Non-pigmented ciliary epithelial cell (primary cell): ENCODE data around the gene NUSAP1.
A peak's percentile ranks its signal among the peaks of the same experiment; 100 is the strongest.
"Not testable (repeated sequence)": the region's sequence is repeated elsewhere in the genome, so short reads cannot be mapped to it uniquely, and the experiment has no call there.

ENCODE experiments used
- DNase-seq: peaks from one replicate; pipeline ENCODE4 v3.0.0-alpha.2; 2010; ENCODE audit warnings: low read depth

Gene NUSAP1

GRCh38 chr15:41416128-41416741 is 83.6 kb downstream of the NUSAP1 start:
- no peak for DNase-seq

DNA sequence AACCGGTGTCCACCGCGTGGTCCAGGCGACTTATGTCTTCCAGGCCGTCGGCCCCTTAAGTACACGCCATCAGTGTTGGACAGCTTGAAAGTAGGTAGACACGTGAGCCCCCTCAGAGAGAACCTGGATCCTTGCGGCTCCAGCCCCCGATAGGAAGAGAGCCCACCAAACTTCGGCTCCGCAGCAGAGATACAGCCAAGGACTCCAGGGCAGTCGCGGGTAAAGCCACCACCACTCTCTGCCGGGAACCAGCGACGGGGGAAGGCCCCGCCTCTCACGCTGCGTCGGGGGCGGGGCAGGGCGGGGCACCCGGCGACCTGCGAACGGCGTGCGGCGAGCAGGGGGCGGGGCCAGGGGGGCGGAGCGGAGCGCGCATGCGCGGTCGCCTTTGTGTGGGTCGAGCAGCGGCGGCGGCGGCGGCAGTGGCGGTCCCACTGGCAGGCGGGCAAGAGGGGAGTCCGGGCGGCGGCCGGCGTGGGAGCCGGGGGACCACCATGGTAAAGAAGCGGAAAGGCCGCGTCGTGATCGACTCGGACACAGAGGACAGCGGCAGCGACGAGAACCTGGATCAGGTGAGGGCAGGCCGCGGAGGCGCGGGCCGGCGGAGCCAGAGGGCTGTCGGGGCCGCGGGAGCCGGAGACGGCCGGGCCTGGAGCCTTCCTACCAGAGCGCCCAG is 84.2 kb downstream of the NUSAP1 start, which contains the start of gene RTF1:
RTF1 (plus strand) TSS at position 354 of the 676 bp plus-strand sequence; CDS start at position 375, 21 bp downstream.
- peak; percentile 32 for DNase-seq

GRCh38 chr15:41417418-41418195 is 84.9 kb downstream of the NUSAP1 start:
- no peak for DNase-seq

GRCh38 chr15:41423979-41424659 is 91.4 kb downstream of the NUSAP1 start:
- DNase-seq = no peak

- no peak for DNase-seq
These were observed 92.1 kb downstream of the NUSAP1 start for GRCh38 chr15:41424809-41425208.

- not testable (repeated sequence) for DNase-seq
These were observed 93.2 kb downstream of the NUSAP1 start for GRCh38 chr15:41425907-41426306.

DNA sequence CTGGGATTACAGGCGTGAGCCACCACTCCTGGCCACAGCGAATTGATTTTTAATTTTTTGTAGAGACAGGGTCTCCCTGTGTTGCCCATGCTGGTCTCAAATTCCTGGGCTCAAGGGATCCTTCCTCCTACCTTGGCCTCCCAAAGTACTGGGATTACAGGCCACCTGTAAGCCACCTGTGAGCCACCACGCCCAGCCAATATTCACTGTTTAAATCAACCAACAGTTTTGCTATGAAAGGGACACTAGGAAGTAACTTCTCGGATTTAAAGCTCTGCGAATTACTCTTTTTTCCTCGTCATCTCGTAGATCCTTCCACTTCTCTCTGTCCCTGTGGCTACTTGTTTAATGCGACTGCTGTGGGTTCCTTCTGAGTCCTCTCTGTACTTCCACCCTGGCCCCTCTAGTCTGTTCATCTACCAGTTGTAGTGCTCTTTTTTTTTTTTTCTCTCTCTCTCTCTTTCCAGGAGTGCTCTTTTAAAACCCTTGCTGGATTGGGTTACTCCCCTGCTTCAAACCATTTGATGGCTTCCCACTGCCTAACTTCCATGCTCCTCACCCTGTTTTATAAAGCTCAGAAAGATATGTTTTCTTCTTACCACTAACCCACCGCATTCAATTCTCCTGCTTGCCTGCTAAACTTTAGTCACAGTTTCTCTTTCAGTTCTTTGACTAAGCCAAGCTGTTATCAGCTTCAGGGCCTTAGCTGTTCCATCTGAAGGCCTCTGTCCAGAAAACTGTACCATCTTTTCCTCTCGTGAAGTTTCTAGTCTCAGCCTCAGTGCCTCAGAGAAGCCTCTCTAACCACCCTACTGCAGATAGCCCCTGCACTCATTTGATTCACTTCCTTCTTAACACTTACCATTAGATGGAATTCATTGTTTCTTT is 96.6 kb downstream of the NUSAP1 start:
- no peak for DNase-seq
